MCF 10A (cell line): ENCODE results near the gene CNTN2. TPM values are rescaled to one million over a fixed set of nuclear protein-coding genes. Genes with fewer than 3 reads are reported as not detected.

Experiments used
- BruUV-seq: library from RNA; stranded (reverse); fragments of 400-500 nt; replicated peaks from 2 replicates; lab custom pipeline; 2021; lab: Mats Ljungman, UMichigan
- CTCF ChIA-PET: fragments of 300-600 bp; sonication (Branson Sonifier 250); formaldehyde crosslinking; extraction: SDS; loops from one replicate; lab custom pipeline; 2021; ENCODE audit warnings: antibody characterized with exemption, inconsistent platforms; lab: Yijun Ruan, JAX
- POLR2A ChIA-PET: fragments of 300-600, 350-650 bp; sonication (Branson Sonifier 250); formaldehyde crosslinking; extraction: SDS; loops from one replicate; lab custom pipeline; 2020; ENCODE audit warnings: antibody characterized with exemption, inconsistent platforms; lab: Yijun Ruan, JAX
- DNase-seq: peaks from one replicate; pipeline ENCODE4 v3.0.0-alpha.2; 2018; ENCODE audit not compliant: unreplicated experiment
- H3K27ac Mint-ChIP-seq: one replicate; pipeline ENCODE4 v1.8.0; 2022; ENCODE audit warnings: mild to moderate bottlenecking, low read depth, mixed read lengths; ENCODE audit not compliant: unreplicated experiment
- H3K27me3 Mint-ChIP-seq: one replicate; pipeline ENCODE4 v1.8.0; 2022; ENCODE audit warnings: mixed read lengths; ENCODE audit not compliant: insufficient read depth, unreplicated experiment
- H3K36me3 Mint-ChIP-seq: one replicate; pipeline ENCODE4 v1.8.0; 2022; ENCODE audit warnings: mild to moderate bottlenecking, moderate library complexity, mixed read lengths; ENCODE audit not compliant: insufficient read depth, unreplicated experiment
- H3K4me1 Mint-ChIP-seq: one replicate; pipeline ENCODE4 v1.8.0; 2022; ENCODE audit warnings: mixed read lengths; ENCODE audit not compliant: insufficient read depth, unreplicated experiment
- H3K4me3 Mint-ChIP-seq: one replicate; pipeline ENCODE4 v1.8.0; 2022; ENCODE audit warnings: mild to moderate bottlenecking, moderate library complexity, mixed read lengths; ENCODE audit not compliant: unreplicated experiment
- H3K9me3 Mint-ChIP-seq: one replicate; pipeline ENCODE4 v1.8.0; 2022; ENCODE audit warnings: mixed read lengths; ENCODE audit not compliant: unreplicated experiment
- CTCF ChIP-seq: fragments of 200-600 bp; IDR thresholded peaks from one replicate; pipeline ENCODE4 v1.8.0; 2022; ENCODE audit warnings: antibody characterized with exemption, mild to moderate bottlenecking; ENCODE audit not compliant: unreplicated experiment
- intact Hi-C: fragments of 100-400 bp; cut with micrococcal nuclease; formaldehyde crosslinking; loops from 2 replicates; pipeline ENCODE4 v1.14.1; 2022
- total RNA-seq: library from RNA; stranded (reverse); gene quantifications from 2 replicates; pipeline ENCODE4 v1.2.3, GENCODE V29; 2022

Gene CNTN2
- total RNA-seq, 1 experiment from 2014 or later, result 0.05 TPM

DNA sequence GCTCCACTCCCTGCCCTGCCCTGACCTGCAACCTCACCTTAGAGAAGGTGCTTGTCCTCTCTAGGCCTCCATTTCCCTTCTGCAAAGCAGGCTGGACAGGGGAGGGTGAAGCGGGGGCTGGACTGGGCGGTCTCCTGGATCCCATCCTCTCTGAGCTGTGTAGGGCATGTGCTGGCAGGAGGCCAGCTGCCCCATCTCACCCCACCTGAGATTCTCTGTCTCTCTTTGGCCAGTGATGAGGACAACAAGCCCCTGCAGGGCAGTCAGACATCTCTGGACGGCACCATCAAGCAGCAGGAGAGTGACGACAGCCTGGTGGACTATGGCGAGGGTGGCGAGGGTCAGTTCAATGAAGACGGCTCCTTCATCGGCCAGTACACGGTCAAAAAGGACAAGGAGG, 26.9 kb upstream of the CNTN2 start:
- no peak for TF ChIP-seq CTCF
- ChIA-PET POLR2A (no interaction called here), CTCF (interaction anchor here (0.6 to 6.5 kb wide), 2 partner anchors 45 to 364 kb away, joined by 4 to 47 read pairs; no protein-coding TSS in a partner anchor)
- BruUV-seq, result no TSS peak
- intact Hi-C loops, result no loop called here
- peaks cover 72% of the 10 kb centered on the region for H3K27me3 Mint-ChIP-seq
- H3K4me3 Mint-ChIP-seq, result no peak overlapping the region
- no peak overlapping the region for H3K27ac Mint-ChIP-seq
- no peak for DNase-seq
- H3K36me3 Mint-ChIP-seq, result no peaks in the 10 kb centered on the region
- H3K4me1 Mint-ChIP-seq, result peaks cover 6% of the 10 kb centered on the region
- H3K9me3 Mint-ChIP-seq, result no peaks in the 10 kb centered on the region

DNA sequence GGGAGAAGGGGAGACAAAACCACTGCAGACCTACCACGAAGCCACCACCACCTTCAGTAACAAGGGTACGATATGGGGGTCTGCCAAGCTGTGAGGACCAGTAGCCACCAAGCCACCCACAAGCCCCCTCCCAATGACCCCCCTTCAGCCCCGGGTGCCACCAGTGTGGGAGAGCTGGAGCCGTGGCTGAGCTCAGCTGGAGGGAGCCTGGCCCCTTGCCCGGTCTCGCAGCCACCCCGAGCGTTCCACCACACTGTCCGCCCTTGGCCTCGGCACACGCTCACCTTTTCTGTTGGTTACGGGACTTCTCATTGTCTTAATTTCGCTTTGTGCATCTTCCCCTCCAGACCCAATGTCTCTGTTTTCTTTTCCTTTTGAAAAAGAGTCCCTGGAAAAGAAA, 26.4 kb upstream of the CNTN2 start:
- no peak for DNase-seq
- no peak for TF ChIP-seq CTCF
- POLR2A ChIA-PET, result no interaction called here
- no peak overlapping the region for H3K4me3 Mint-ChIP-seq
- no peak overlapping the region for H3K27ac Mint-ChIP-seq
- BruUV-seq, result no TSS peak
- H3K4me1 Mint-ChIP-seq, result peaks cover 6% of the 10 kb centered on the region
- H3K27me3 Mint-ChIP-seq, result peaks cover 73% of the 10 kb centered on the region
- CTCF ChIA-PET, result interaction anchor here (0.6 to 6.5 kb wide), 3 partner anchors 28 to 365 kb away, joined by 4 to 47 read pairs (median 5); no protein-coding TSS in a partner anchor
- no peaks in the 10 kb centered on the region for H3K9me3 Mint-ChIP-seq
- intact Hi-C loops, result no loop called here
- no peaks in the 10 kb centered on the region for H3K36me3 Mint-ChIP-seq

GRCh38 chr1:205017001-205017400, 26.0 kb upstream of the CNTN2 start:
- intact Hi-C loops, result no loop called here
- Mint-ChIP-seq H3K27ac (no peak overlapping the region), H3K36me3 (no peaks in the 10 kb centered on the region), H3K27me3 (peaks cover 73% of the 10 kb centered on the region), H3K4me3 (no peak overlapping the region), H3K9me3 (no peaks in the 10 kb centered on the region), H3K4me1 (peaks cover 6% of the 10 kb centered on the region)
- CTCF ChIA-PET, result interaction anchor here (0.7 to 6.5 kb wide), 3 partner anchors 28 to 456 kb away, joined by 4 to 47 read pairs (median 5); no protein-coding TSS in a partner anchor
- BruUV-seq, result no TSS peak
- no peak for TF ChIP-seq CTCF
- no peak for DNase-seq
- POLR2A ChIA-PET, result no interaction called here

DNA sequence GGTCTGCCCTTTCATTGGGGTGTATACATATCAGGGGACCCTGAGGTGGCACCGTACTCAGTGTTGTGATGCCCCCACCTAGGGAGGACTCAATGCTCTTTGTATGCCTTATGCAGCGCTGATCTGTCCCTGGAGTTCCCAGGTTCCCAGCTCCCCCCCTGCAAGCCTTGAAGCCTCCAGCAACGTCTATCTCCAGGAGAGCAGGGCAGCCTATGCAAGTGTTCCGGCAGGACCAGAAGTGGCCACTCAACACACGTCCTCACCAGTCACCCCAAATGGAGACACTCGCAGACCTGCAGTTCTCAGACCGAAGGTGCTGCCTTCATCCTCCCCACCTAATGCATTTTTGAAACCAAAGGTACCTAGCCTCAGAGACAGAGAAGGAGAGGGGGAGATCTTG, 25.2 kb upstream of the CNTN2 start:
- Mint-ChIP-seq H3K4me1 (peaks cover 6% of the 10 kb centered on the region), H3K36me3 (no peaks in the 10 kb centered on the region), H3K9me3 (no peaks in the 10 kb centered on the region), H3K4me3 (no peak overlapping the region), H3K27ac (no peak overlapping the region), H3K27me3 (peaks cover 73% of the 10 kb centered on the region)
- no peak for TF ChIP-seq CTCF
- ChIA-PET POLR2A (interaction anchor here (0.9 kb wide), 1 partner anchor 11 kb away, joined by 3 read pairs; no protein-coding TSS in a partner anchor), CTCF (interaction anchor here (0.6 to 1.0 kb wide), 3 partner anchors 29 to 456 kb away, joined by 4 to 5 read pairs (median 4); no protein-coding TSS in a partner anchor)
- BruUV-seq, result no TSS peak
- DNase-seq, result no peak
- intact Hi-C loops, result no loop called here
